Skeletal muscle tissue (tissue), 4 donors: Measurements from ENCODE around the gene PDE6B. TPM values are rescaled to one million over a fixed set of nuclear protein-coding genes. Genes with fewer than 3 reads are reported as not detected.
A peak's percentile ranks its signal among the peaks of the same experiment; 100 is the strongest.
"Not testable (repeated sequence)": the region's sequence is repeated elsewhere in the genome, so short reads cannot be mapped to it uniquely, and the experiment has no call there.

Experiments used
- H3K27ac ChIP-seq: one replicate; pipeline ENCODE4 v1.7.0; 2013; ENCODE audit warnings: mild to moderate bottlenecking, low read depth, low read length, inconsistent platforms
- H3K27me3 ChIP-seq, 3 donors: one replicate each; pipeline ENCODE4 v1.7.0; 2013; ENCODE audit warnings: low read length in 3 of 3; ENCODE audit not compliant: control insufficient read depth in 3 of 3, insufficient read depth in 3 of 3
- H3K36me3 ChIP-seq, 3 donors: one replicate each; pipeline ENCODE4 v1.7.0; 2013; ENCODE audit warnings: low read length in 3 of 3; ENCODE audit not compliant: control insufficient read depth in 3 of 3, insufficient read depth in 3 of 3
- H3K4me1 ChIP-seq, 3 donors: one replicate each; pipeline ENCODE4 v1.7.0; 2013; ENCODE audit warnings: low read length in 3 of 3, mild to moderate bottlenecking in 3 of 3; ENCODE audit not compliant: control insufficient read depth in 3 of 3, insufficient read depth in 3 of 3
- H3K4me3 ChIP-seq, 3 donors: one replicate each; pipeline ENCODE4 v1.7.0; 2013; ENCODE audit warnings: low read length in 3 of 3
- H3K9ac ChIP-seq, 3 donors: one replicate each; pipeline ENCODE4 v1.7.0; 2013; ENCODE audit warnings: low read length in 3 of 3, mild to moderate bottlenecking in 3 of 3, moderate library complexity in 2 of 3, low read depth in 1 of 3
- H3K9me3 ChIP-seq, 3 donors: one replicate each; pipeline ENCODE4 v1.7.0; 2013; ENCODE audit warnings: low read length in 3 of 3; ENCODE audit not compliant: control insufficient read depth in 3 of 3
- total RNA-seq: library from RNA; depleted of rRNA; stranded (reverse); fragments of >200 nt; gene quantifications from one replicate; pipeline ENCODE4 v1.2.3, GENCODE V29; 2014
- donor health status: Osteomylitis.

The PDE6B gene
- total RNA-seq, 1 donor from 2014 or later = 8.9 TPM

GRCh38 chr4:688854-689681 lies 63.7 kb downstream of the PDE6B start, which contains the start of gene SLC49A3:
Gene SLC49A3, minus strand, starts transcription at chr4:689151. Its CDS starts 24 bp downstream, at chr4:689127.
- Histone ChIP-seq H3K9ac (peak within 1 kb of the TSS; percentile 61 to 85 (median 79)), H3K4me1 (peaks cover 27 to 31% (median 31%) of the 10 kb centered on the region in 3 donors), H3K4me3 (peak within 1 kb of the TSS; percentile 67 to 79 (median 69))

GRCh38 chr4:689723-690122 lies 64.3 kb downstream of the PDE6B start:
- Histone ChIP-seq H3K36me3 (no peaks in the 10 kb centered on the region), H3K4me3 (peak overlapping the region; percentile 43 to 79 (median 69)), H3K9me3 (no peaks in the 10 kb centered on the region), H3K4me1 (peaks cover 25 to 30% (median 28%) of the 10 kb centered on the region in 3 donors), H3K27me3 (peaks cover 4 to 7% (median 5%) of the 10 kb centered on the region in 3 donors), H3K27ac (peak overlapping the region; percentile 85), H3K9ac (peak overlapping the region; percentile 59 to 85 (median 69))

More at GRCh38 chr4:688854-689681, 63.7 kb downstream of the PDE6B start, which contains the start of gene SLC49A3:
- Histone ChIP-seq H3K27me3 (peaks cover 4 to 7% (median 5%) of the 10 kb centered on the region in 3 donors), H3K9me3 (no peaks in the 10 kb centered on the region), H3K36me3 (no peaks in the 10 kb centered on the region), H3K27ac (peak within 1 kb of the TSS; percentile 85)

DNA sequence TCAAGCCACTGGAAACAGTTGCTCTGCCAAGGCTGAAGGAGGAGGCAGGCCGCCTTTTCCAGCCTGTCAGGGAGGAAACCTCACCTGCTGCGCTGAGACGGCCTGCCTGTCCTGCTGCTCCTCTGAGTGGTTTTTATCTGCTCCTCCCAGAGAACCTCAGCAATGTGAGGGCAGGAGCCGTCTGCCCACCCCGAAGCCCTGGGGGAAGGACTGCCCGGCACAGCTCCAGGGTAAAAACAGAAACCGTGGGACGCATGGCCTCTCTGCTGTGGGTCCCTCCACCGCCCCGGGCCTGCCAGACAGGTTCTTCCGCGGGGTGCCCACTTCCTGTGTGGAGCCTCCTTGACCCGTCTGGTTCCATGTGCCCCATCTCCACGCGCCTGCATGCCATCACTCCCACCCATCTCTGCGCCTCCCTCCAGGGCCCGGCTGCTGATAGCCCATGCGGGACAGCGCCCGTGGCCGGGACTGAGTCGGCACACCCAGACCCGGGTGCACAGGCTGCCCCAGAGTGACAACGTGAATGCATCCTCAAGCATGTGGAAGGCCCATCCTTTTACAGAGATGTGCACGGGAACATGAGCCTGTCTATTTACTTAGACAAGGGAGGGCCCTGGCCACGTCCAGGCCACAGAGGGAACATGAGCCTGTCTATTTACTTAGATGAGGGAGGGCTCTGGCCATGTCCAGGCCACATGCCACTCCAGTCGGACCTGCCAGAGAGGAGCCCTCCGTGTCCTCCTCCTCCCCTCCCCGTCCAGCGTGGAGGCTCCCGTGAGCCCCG lies 67.6 kb downstream of the PDE6B start:
- no peaks in the 10 kb centered on the region for H3K36me3 ChIP-seq
- H3K27me3 ChIP-seq = peaks cover 7 to 15% (median 15%) of the 10 kb centered on the region in 3 donors
- H3K9ac ChIP-seq = no peak overlapping the region
- H3K9me3 ChIP-seq = no peaks in the 10 kb centered on the region
- H3K27ac ChIP-seq = no peak overlapping the region
- peaks cover 10 to 14% (median 12%) of the 10 kb centered on the region in 3 donors for H3K4me1 ChIP-seq
- no peak overlapping the region for H3K4me3 ChIP-seq

- H3K4me1 ChIP-seq, H3K4me3 ChIP-seq, H3K9me3 ChIP-seq, H3K27ac ChIP-seq, H3K36me3 ChIP-seq, H3K9ac ChIP-seq: not testable (repeated sequence)
- H3K27me3 ChIP-seq = peaks cover 7 to 15% (median 15%) of the 10 kb centered on the region in 3 donors
These were observed 69.1 kb downstream of the PDE6B start for GRCh38 chr4:694341-694940.

- Histone ChIP-seq H3K4me3 (no peak overlapping the region), H3K36me3 (no peaks in the 10 kb centered on the region), H3K9ac (no peak overlapping the region), H3K9me3 (no peaks in the 10 kb centered on the region), H3K4me1 (peaks cover under 1 to 1% (median under 1%) of the 10 kb centered on the region in 3 donors), H3K27me3 (peaks cover 3 to 12% (median 10%) of the 10 kb centered on the region in 3 donors), H3K27ac (no peak overlapping the region)
These were observed 74.6 kb downstream of the PDE6B start for GRCh38 chr4:699816-700580.

DNA sequence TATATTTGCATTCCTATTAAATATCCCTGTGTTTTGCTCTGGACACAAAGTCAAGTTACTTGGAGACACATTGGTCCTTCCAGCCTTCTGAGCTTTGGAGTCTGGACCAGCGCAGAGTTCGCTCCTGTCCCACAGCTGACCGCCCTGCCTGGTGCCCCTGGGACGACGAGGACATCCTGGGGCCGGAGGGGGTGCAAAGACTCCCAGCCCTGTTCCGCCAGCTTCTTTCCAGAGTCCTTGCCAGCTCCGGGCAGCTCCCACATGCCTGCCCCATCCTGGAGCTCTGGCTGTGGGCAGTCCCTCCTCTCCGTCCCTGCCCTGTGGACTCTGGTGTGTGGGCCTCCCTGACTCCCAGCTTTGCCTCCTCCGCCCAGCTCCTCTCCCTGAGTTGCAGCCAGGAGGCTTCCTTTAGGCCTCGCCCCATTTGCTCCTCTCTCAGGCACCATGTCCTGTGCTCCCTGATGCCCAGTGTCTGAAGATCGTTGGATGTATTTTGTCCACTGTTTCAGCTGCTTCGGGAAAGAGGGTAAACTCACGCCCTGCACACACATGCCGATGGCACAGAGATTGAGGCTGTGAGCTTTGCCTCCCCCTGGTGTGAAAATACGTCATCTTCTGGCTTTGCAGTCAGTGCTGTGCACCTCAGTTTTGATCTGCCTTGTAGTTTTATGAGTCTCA lies 75.4 kb downstream of the PDE6B start:
- H3K4me1 ChIP-seq = peaks cover 4 to 6% (median 4%) of the 10 kb centered on the region in 3 donors
- H3K9ac ChIP-seq = no peak overlapping the region

GRCh38 chr4:702618-703048 lies 77.3 kb downstream of the PDE6B start:
- H3K9me3 ChIP-seq = no peaks in the 10 kb centered on the region
- H3K36me3 ChIP-seq = no peaks in the 10 kb centered on the region
- peaks cover 11 to 17% (median 14%) of the 10 kb centered on the region in 3 donors for H3K4me1 ChIP-seq

More for the DNA sequence above, 75.4 kb downstream of the PDE6B start:
- H3K27me3 ChIP-seq = peaks cover 0 to 5% (median 5%) of the 10 kb centered on the region in 3 donors
- H3K9me3 ChIP-seq = no peaks in the 10 kb centered on the region
- no peaks in the 10 kb centered on the region for H3K36me3 ChIP-seq
- no peak overlapping the region for H3K4me3 ChIP-seq
- H3K27ac ChIP-seq = no peak overlapping the region

DNA sequence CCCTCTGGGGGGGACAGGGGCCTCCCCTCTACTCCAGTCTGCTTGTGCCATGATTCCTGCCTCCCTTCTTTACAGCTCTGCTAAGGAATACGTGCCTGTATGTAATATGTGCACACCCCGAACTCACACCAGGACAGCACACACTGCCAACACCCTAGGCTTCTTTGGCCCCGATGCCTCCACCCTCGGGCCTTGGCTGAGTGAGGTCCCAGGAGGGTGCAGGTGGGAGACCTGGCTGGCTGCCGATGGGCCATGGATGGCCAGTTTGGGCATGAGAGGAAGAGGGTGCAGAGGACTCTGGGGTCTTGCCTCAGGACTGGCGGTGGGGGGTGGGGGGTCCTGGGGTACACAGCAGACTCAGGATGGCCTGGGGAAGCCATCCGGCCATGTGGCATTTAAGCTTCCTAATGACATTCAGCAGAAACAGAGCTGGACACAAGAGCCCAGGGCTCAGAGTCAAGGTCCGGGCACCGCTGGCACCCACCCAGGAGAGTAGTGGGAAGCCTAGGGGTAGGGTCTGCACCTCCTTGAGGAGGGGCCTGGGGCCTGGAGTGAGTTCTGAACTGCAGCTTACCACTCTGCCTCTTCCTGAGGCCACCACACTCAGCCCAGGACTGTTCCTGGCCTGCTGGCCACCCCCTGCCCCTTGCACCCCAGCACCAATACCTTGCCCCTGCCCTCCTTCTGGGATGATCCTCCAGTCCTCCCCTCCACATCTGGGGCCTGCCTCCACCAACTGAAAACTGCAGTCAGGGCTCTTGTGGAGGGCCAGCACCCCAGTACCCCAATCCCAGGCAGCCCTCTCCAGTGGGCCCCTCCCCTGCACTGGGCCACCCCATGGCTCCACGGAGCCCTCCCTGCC lies 78.2 kb downstream of the PDE6B start:
- H3K4me1 ChIP-seq = peaks cover 18 to 24% (median 19%) of the 10 kb centered on the region in 3 donors
- H3K9me3 ChIP-seq = no peaks in the 10 kb centered on the region
- no peaks in the 10 kb centered on the region for H3K36me3 ChIP-seq
- no peak overlapping the region for H3K4me3 ChIP-seq
- no peak overlapping the region for H3K9ac ChIP-seq
- peaks cover 0 to 3% (median 2%) of the 10 kb centered on the region in 3 donors for H3K27me3 ChIP-seq
- no peak overlapping the region for H3K27ac ChIP-seq

More at GRCh38 chr4:702618-703048, 77.3 kb downstream of the PDE6B start:
- Histone ChIP-seq H3K27me3 (peaks cover 0 to 3% (median 2%) of the 10 kb centered on the region in 3 donors), H3K27ac (no peak overlapping the region), H3K4me3 (no peak overlapping the region), H3K9ac (no peak overlapping the region)
